Measurements from ENCODE around the gene MYRIP. TPM values are rescaled to one million over a fixed set of nuclear protein-coding genes. Genes with fewer than 3 reads are reported as not detected.

The MYRIP gene
- total and polyA plus RNA-seq, 10 of the 15 experiments (the other 5 are each of a cell fraction or from before 2014, with no cell fraction given) = 0.03 to 0.08 (median 0.04) TPM; not detected in 6

DNA sequence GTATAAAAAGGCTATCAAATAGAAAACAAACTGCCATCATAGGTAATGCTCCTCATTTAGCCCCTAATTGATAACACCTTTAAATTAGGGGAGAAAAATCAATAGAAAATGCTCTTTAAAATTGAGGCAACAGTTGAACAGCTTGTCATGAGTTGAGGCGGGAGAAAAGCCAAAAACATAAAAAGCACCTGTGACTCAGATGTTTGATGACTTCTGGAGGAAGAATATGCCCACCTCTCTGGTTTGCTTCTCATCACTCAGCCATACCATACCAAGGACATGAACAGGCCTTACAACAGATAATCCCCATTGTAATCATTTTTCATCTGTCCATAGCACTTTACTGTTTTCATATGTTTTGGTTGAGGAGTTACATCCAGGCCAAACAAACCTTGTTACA lies 246.0 kb downstream of the MYRIP start:
- H3K9ac ChIP-seq (ENCODE audit: control insufficient read depth, insufficient read depth, low read length) = no peak overlapping the region
- no peaks in the 10 kb centered on the region for H3K9me3 ChIP-seq (replicated peaks; ENCODE audit: control insufficient read depth, insufficient read depth, low read length)
- no peaks in the 10 kb centered on the region for H3K79me2 ChIP-seq (ENCODE audit: control insufficient read depth, insufficient read depth, low read length)
- DNase-seq (ENCODE audit: low read depth, low spot score) (no peak), FAIRE-seq (no peak), ATAC-seq (no peak)
- ChIA-PET POLR2A (no interaction called here), CTCF (no interaction called here), RAD21 (ENCODE audit: unreplicated experiment) (no interaction called here), SMC1A (ENCODE audit: uncharacterized antibody, unreplicated experiment) (interaction anchor here (1.2 to 1.3 kb wide), 2 partner anchors 9 to 26 kb away, joined by 3 to 5 read pairs; no protein-coding TSS in a partner anchor)
- H3K27me3 ChIP-seq (replicated peaks in 1 of 2; ENCODE audit: control insufficient read depth in 2 of 2, insufficient read depth in 2 of 2, low read length in 1 of 2) = no peaks in the 10 kb centered on the region
- WGBS (ENCODE audit: insufficient coverage, insufficient replicate concordance, low lambda C conversion rate, missing lambda C conversion rate) = 4% methylated on average over 1 of the region's 1 CpG
- no peak overlapping the region for H2AFZ ChIP-seq (ENCODE audit: control insufficient read depth, low read depth, low read length)
- in situ Hi-C loops (cut with MboI) = no loop called here
- no peak overlapping the region for H3K4me3 ChIP-seq
- H3K4me1 ChIP-seq (ENCODE audit: control insufficient read depth, insufficient read depth, low read length) = no peaks in the 10 kb centered on the region
- H3K27ac ChIP-seq (ENCODE audit: control insufficient read depth, insufficient read depth) = no peak overlapping the region
- intact Hi-C loops (cut with micrococcal nuclease; ENCODE audit: unreplicated experiment) = no loop called here
- no peak overlapping the region for H3K4me2 ChIP-seq (ENCODE audit: control insufficient read depth, insufficient read depth)
- H4K20me1 ChIP-seq (ENCODE audit: control insufficient read depth, insufficient read depth) = no peaks in the 10 kb centered on the region
- TF ChIP-seq, protein P1, sequence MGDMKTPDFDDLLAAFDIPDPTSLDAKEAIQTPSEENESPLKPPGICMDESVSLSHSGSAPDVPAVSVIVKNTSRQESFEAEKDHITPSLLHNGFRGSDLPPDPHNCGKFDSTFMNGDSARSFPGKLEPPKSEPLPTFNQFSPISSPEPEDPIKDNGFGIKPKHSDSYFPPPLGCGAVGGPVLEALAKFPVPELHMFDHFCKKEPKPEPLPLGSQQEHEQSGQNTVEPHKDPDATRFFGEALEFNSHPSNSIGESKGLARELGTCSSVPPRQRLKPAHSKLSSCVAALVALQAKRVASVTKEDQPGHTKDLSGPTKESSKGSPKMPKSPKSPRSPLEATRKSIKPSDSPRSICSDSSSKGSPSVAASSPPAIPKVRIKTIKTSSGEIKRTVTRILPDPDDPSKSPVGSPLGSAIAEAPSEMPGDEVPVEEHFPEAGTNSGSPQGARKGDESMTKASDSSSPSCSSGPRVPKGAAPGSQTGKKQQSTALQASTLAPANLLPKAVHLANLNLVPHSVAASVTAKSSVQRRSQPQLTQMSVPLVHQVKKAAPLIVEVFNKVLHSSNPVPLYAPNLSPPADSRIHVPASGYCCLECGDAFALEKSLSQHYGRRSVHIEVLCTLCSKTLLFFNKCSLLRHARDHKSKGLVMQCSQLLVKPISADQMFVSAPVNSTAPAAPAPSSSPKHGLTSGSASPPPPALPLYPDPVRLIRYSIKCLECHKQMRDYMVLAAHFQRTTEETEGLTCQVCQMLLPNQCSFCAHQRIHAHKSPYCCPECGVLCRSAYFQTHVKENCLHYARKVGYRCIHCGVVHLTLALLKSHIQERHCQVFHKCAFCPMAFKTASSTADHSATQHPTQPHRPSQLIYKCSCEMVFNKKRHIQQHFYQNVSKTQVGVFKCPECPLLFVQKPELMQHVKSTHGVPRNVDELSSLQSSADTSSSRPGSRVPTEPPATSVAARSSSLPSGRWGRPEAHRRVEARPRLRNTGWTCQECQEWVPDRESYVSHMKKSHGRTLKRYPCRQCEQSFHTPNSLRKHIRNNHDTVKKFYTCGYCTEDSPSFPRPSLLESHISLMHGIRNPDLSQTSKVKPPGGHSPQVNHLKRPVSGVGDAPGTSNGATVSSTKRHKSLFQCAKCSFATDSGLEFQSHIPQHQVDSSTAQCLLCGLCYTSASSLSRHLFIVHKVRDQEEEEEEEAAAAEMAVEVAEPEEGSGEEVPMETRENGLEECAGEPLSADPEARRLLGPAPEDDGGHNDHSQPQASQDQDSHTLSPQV (IDR thresholded peaks at IDR 0.05) = no peak
- TF ChIP-seq NR2F1 (conservative IDR thresholded peaks at IDR 0.05) (no peak), ZZZ3 (IDR thresholded peaks at IDR 0.05; ENCODE audit: control insufficient read depth, insufficient read length, low read depth) (no peak), CBX5 (IDR thresholded peaks at IDR 0.05; ENCODE audit: low read depth) (no peak), NBN (IDR thresholded peaks at IDR 0.05) (no peak), HCFC1 (IDR thresholded peaks at IDR 0.05; ENCODE audit: low read length) (no peak), ZNF274 (IDR thresholded peaks at IDR 0.05; ENCODE audit: insufficient read depth, insufficient read length) (no peak), RAD21 (IDR thresholded peaks at IDR 0.05; ENCODE audit: insufficient read depth, low read depth, low read length) (no peak), SUPT20H (IDR thresholded peaks at IDR 0.05; ENCODE audit: borderline replicate concordance, control insufficient read depth, low read depth, low read length) (no peak), ZNF384 (IDR thresholded peaks at IDR 0.05; ENCODE audit: borderline replicate concordance, low read depth, low read length) (no peak), POLR2AphosphoS5 (IDR thresholded peaks at IDR 0.05; ENCODE audit: low read length) (no peak)
- TF ChIP-seq, protein P2, sequence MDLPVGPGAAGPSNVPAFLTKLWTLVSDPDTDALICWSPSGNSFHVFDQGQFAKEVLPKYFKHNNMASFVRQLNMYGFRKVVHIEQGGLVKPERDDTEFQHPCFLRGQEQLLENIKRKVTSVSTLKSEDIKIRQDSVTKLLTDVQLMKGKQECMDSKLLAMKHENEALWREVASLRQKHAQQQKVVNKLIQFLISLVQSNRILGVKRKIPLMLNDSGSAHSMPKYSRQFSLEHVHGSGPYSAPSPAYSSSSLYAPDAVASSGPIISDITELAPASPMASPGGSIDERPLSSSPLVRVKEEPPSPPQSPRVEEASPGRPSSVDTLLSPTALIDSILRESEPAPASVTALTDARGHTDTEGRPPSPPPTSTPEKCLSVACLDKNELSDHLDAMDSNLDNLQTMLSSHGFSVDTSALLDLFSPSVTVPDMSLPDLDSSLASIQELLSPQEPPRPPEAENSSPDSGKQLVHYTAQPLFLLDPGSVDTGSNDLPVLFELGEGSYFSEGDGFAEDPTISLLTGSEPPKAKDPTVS (IDR thresholded peaks at IDR 0.05; ENCODE audit: low read depth, low read length) = no peak
- TF ChIP-seq, protein P3, sequence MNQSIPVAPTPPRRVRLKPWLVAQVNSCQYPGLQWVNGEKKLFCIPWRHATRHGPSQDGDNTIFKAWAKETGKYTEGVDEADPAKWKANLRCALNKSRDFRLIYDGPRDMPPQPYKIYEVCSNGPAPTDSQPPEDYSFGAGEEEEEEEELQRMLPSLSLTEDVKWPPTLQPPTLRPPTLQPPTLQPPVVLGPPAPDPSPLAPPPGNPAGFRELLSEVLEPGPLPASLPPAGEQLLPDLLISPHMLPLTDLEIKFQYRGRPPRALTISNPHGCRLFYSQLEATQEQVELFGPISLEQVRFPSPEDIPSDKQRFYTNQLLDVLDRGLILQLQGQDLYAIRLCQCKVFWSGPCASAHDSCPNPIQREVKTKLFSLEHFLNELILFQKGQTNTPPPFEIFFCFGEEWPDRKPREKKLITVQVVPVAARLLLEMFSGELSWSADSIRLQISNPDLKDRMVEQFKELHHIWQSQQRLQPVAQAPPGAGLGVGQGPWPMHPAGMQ (IDR thresholded peaks at IDR 0.05; ENCODE audit: borderline replicate concordance) = no peak
- no TSS peak for BruUV-seq (replicated peaks)
- no peaks in the 10 kb centered on the region for H3K36me3 ChIP-seq (ENCODE audit: control insufficient read depth in 2 of 2, insufficient read depth in 2 of 2, low read length in 1 of 2)

Data from GM12878 (cell line).